Measurements from ENCODE around the gene GGN.
"Not testable (repeated sequence)": the region's sequence is repeated elsewhere in the genome, so short reads cannot be mapped to it uniquely, and the experiment has no call there.

GGN gene

GRCh38 chr19:38387550-38388348 is at the start of gene GGN:
Gene GGN, minus strand, starts transcription at chr19:38388034. Its CDS starts 773 bp downstream, at chr19:38387261.
- FAIRE-seq: no peak

- FAIRE-seq: no peak
These were observed 49.5 kb upstream of the GGN start for GRCh38 chr19:38437295-38437694.

GRCh38 chr19:38434549-38435051 is 46.8 kb upstream of the GGN start:
- no peak for FAIRE-seq

- FAIRE-seq: no peak
These were observed 45.5 kb upstream of the GGN start, which contains the start of gene RYR1 for GRCh38 chr19:38433268-38433733. Gene RYR1, plus strand, starts transcription at chr19:38433691. Its CDS starts 139 bp downstream, at chr19:38433830.

- no peak for FAIRE-seq
These were observed 43.1 kb upstream of the GGN start for GRCh38 chr19:38430931-38431330.

GRCh38 chr19:38429811-38430156 is 42.0 kb upstream of the GGN start:
- FAIRE-seq: no peak

- FAIRE-seq: no peak
These were observed 41.4 kb upstream of the GGN start for GRCh38 chr19:38429055-38429810.

GRCh38 chr19:38427035-38427677 is 39.3 kb upstream of the GGN start:
- FAIRE-seq: not testable (repeated sequence)

GRCh38 chr19:38425810-38426466 is 38.1 kb upstream of the GGN start, which contains the start of gene RASGRP4:
Gene RASGRP4, minus strand, starts transcription at chr19:38426219. Its CDS starts 128 bp downstream, at chr19:38426091.
- FAIRE-seq: no peak

GRCh38 chr19:38425222-38425809 is 37.5 kb upstream of the GGN start:
- FAIRE-seq: no peak

GRCh38 chr19:38424272-38424671 is 36.4 kb upstream of the GGN start:
- FAIRE-seq: no peak

GRCh38 chr19:38422438-38422837 is 34.6 kb upstream of the GGN start:
- no peak for FAIRE-seq

GRCh38 chr19:38421856-38422255 is 34.0 kb upstream of the GGN start:
- no peak for FAIRE-seq

- no peak for FAIRE-seq
These were observed 33.1 kb upstream of the GGN start for GRCh38 chr19:38420935-38421334.

- no peak for FAIRE-seq
These were observed 30.0 kb upstream of the GGN start for GRCh38 chr19:38417544-38418506.

GRCh38 chr19:38417146-38417543 is 29.3 kb upstream of the GGN start:
- FAIRE-seq: no peak

- no peak for FAIRE-seq
These were observed 25.6 kb upstream of the GGN start for GRCh38 chr19:38413416-38413815.

GRCh38 chr19:38412961-38413360 is 25.1 kb upstream of the GGN start:
- FAIRE-seq: no peak

GRCh38 chr19:38412491-38412890 is 24.7 kb upstream of the GGN start:
- FAIRE-seq: no peak

GRCh38 chr19:38411898-38412297 is 24.1 kb upstream of the GGN start:
- FAIRE-seq: not testable (repeated sequence)

All from islet of Langerhans (tissue), 1 donor.